RWPE2 (cell line): ENCODE data around the gene MFF.

Experiments
- ATAC-seq: fragments of 200-7000 bp; cut with Tn5 transposase; 3 replicates; pipeline ENCODE4 v1.9.1; 2021; ENCODE audit warnings: low read depth
- DNase-seq: peaks from one replicate; pipeline ENCODE4 v3.0.0-alpha.2; 2020; ENCODE audit warnings: low spot score
- H3K27ac ChIP-seq: fragments of 450-650 bp; 2 replicates; pipeline ENCODE4 v1.5.1; 2017; ENCODE audit warnings: mild to moderate bottlenecking; ENCODE audit not compliant: poor library complexity, severe bottlenecking
- H3K27me3 ChIP-seq: fragments of 250-450 bp; sonication (Bioruptor Pico); 2 replicates; pipeline ENCODE4 v1.5.1; 2021; ENCODE audit warnings: mild to moderate bottlenecking, moderate library complexity; ENCODE audit not compliant: insufficient read depth, poor library complexity, severe bottlenecking
- H3K36me3 ChIP-seq: fragments of 250-450 bp; sonication (Bioruptor Pico); 2 replicates; pipeline ENCODE4 v1.5.1; 2020; ENCODE audit warnings: low read depth, mild to moderate bottlenecking, moderate library complexity
- H3K4me1 ChIP-seq: fragments of 250-450 bp; sonication (Bioruptor Pico); 2 replicates; pipeline ENCODE4 v1.5.1; 2021; ENCODE audit warnings: mild to moderate bottlenecking, moderate library complexity; ENCODE audit not compliant: insufficient read depth, poor library complexity, severe bottlenecking
- H3K4me3 ChIP-seq: fragments of 250-450 bp; sonication (Bioruptor Pico); 2 replicates; pipeline ENCODE4 v1.5.1; 2021; ENCODE audit warnings: mild to moderate bottlenecking, moderate library complexity; ENCODE audit not compliant: severe bottlenecking
- H3K9me3 ChIP-seq: fragments of 250-450 bp; sonication (Bioruptor Pico); 2 replicates; pipeline ENCODE4 v1.5.1; 2021; ENCODE audit warnings: mild to moderate bottlenecking, moderate library complexity; ENCODE audit not compliant: severe bottlenecking
- CTCF ChIP-seq: fragments of 450-650 bp; IDR thresholded peaks from one replicate; pipeline ENCODE4 v1.5.1; 2017; ENCODE audit warnings: mild to moderate bottlenecking, moderate library complexity; ENCODE audit not compliant: poor library complexity, severe bottlenecking

The MFF gene

DNA sequence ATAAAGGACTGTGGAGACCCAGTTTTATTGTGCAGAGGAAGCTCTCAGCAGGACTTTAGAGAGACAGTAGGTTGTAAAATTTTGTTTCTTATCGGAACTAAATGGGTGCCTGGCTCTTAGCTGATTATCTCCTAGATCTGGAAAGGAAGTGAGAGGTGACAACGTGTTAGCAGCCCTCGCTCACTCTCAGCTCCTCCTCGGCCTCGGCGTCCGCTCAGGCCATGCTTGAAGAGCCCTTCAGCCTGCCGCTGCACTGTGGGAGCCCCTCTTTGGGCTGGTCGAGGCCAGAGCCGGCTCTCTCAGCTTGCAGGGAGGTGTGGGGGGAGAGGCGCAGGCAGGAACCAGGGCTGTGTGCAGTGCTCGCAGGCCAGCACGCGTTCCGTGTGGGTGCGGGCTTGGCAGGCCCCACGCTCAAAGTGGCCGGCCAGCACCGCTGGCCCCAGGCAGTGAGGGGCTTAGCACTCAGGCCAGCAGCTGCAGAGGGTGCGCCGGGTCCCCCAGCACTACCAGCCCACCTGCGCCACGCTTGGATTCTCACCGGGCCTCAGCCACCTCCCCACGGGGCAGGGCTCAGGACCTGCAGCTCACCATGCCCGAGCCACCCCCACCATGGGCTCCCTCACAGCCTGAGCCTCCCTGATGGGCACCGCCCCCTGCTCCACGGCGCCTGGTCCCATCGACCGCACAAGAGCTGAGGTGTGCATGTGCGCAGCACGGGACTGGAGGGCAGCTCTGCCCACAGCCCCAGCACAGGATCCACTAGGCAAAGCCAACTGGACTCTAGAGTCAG lies 4.6 kb upstream of the MFF start:
- Histone ChIP-seq H3K4me3 (no peak overlapping the region), H3K27me3 (no peaks in the 10 kb centered on the region), H3K9me3 (no peaks in the 10 kb centered on the region), H3K36me3 (no peaks in the 10 kb centered on the region), H3K4me1 (peaks cover 3% of the 10 kb centered on the region), H3K27ac (no peak overlapping the region)
- TF ChIP-seq CTCF, result no peak
- no peak for ATAC-seq
- DNase-seq, result no peak

- ATAC-seq, result no peak
- TF ChIP-seq CTCF, result no peak
- no peaks in the 10 kb centered on the region for H3K9me3 ChIP-seq
- DNase-seq, result no peak
- no peak overlapping the region for H3K27ac ChIP-seq
- no peaks in the 10 kb centered on the region for H3K36me3 ChIP-seq
- no peaks in the 10 kb centered on the region for H3K27me3 ChIP-seq
- no peak overlapping the region for H3K4me3 ChIP-seq
- peaks cover 14% of the 10 kb centered on the region for H3K4me1 ChIP-seq
These were observed 2.4 kb upstream of the MFF start for GRCh38 chr2:227322530-227323205.

DNA sequence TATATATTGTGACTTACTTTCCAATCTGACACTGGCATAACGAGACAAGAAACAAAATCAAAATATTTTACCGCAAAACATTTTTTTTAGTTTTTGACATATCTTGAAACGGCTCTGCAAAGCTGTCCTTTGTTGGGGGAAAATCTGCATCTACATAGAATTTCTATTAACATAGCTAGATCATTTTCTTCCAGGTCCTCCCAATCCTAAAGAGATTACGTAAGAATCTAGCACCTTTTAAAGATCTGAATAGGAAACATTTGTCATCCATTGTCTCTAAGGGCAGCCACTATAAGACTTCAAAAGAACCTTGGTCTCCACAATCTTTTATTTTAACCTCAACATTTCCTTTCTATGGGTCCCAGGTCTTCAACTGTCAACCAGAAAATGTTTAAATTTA lies 1.2 kb upstream of the MFF start:
- H3K4me3 ChIP-seq, result no peak overlapping the region
- no peak for TF ChIP-seq CTCF

DNA sequence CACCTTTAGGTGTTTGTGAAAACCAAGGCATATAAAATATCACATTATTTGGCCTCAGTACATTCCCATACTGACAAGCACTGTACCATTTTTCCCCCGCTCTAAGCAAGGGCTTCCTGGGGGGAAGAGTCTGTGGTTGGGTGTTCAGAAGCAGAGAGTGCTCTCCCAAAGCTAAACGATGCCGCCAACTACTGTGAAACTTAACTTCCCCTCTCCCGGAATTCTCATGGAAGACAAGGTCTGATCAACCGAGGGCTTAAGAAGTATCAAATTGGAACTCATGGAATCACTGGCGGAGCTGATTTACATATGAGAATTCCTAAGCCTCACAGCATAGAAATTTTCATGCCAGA lies 433 bp upstream of the MFF start:
- TF ChIP-seq CTCF, result no peak
- H3K36me3 ChIP-seq, result peaks cover 12% of the 10 kb centered on the region
- no peak for DNase-seq
- H3K4me1 ChIP-seq, result peaks cover 14% of the 10 kb centered on the region
- peak overlapping the region; percentile 93 for H3K4me3 ChIP-seq
- no peaks in the 10 kb centered on the region for H3K27me3 ChIP-seq
- H3K27ac ChIP-seq, result peak overlapping the region; percentile 59
- ATAC-seq, result peak; percentile 13; the same call in 2 of the 3 replicates
- H3K9me3 ChIP-seq, result no peaks in the 10 kb centered on the region

More for the DNA sequence above, 1.2 kb upstream of the MFF start:
- no peak for DNase-seq
- Histone ChIP-seq H3K27me3 (no peaks in the 10 kb centered on the region), H3K36me3 (peaks cover 4% of the 10 kb centered on the region), H3K27ac (no peak overlapping the region), H3K4me1 (peaks cover 14% of the 10 kb centered on the region), H3K9me3 (no peaks in the 10 kb centered on the region)
- ATAC-seq, result no peak

GRCh38 chr2:227325839-227326195 lies 766 bp downstream of the MFF start:
- ATAC-seq (peak; percentile 54), DNase-seq (no peak)
- H3K4me1 ChIP-seq, result peaks cover 14% of the 10 kb centered on the region
- no peaks in the 10 kb centered on the region for H3K9me3 ChIP-seq
- peaks cover 24% of the 10 kb centered on the region for H3K36me3 ChIP-seq
- no peak for TF ChIP-seq CTCF
- peak overlapping the region; percentile 93 for H3K4me3 ChIP-seq
- H3K27me3 ChIP-seq, result no peaks in the 10 kb centered on the region
- H3K27ac ChIP-seq, result peak overlapping the region; percentile 59
